ENCODE measurements around the gene FSIP1. TPM values are rescaled to one million over a fixed set of nuclear protein-coding genes. Genes with fewer than 3 reads are reported as not detected.

Gene FSIP1
- total and polyA plus RNA-seq, 5 donors, result 0.16 to 0.53 (median 0.34) TPM

- WGBS, result 50% methylated on average over 4 of the region's 4 CpGs
Measured at GRCh38 chr15:39784125-39784524, 1.5 kb upstream of the FSIP1 start.

DNA sequence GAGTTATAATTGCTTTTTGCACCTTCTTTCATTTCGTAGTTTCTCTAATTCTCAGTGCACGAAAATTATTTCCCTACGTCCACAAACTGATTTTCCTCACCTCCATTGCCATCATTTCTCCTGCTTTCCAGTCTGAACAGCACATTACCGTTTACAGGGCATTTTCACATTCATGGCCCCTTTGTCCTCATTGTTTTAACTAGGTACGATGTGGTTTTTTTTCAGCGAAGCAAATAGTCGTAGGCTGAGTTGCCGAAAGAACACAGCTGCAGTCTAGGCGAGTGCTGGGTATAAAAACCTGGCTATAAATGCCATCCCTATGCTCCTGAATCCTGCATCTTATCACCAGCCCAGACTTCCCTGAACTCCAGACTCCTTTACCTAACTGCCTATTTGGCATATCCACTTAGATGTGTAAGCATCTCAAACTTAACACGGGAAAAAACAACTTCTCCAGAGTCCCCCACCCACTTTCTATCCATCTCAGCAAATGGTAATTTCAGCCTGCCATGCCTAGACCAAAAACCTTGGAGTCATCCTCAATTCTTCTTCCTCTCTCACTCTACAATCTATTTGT lies 691 bp upstream of the FSIP1 start:
- intact Hi-C loops (cut with DNase I), result loop anchor here in 1 of 4 donors (10.0 kb wide), 1 partner anchor 151 kb away; the partner anchor contains the start of gene EIF2AK4
- WGBS, result 2% methylated on average over 10 of the region's 10 CpGs

More at GRCh38 chr15:39784125-39784524, 1.5 kb upstream of the FSIP1 start:
- Histone ChIP-seq H3K4me3 (ENCODE audit: low read length) (no peak overlapping the region), H3K4me1 (ENCODE audit: control insufficient read depth, insufficient read depth, low read length) (peaks cover 4% of the 10 kb centered on the region), H3K9me3 (ENCODE audit: control insufficient read depth, low read length) (no peaks in the 10 kb centered on the region), H3K27me3 (ENCODE audit: control insufficient read depth, insufficient read depth) (no peaks in the 10 kb centered on the region), H3K27ac (ENCODE audit: low read length) (no peak overlapping the region)
- ATAC-seq, result no peak
- DNase-seq, result no peak
- intact Hi-C loops (cut with DNase I), result loop anchor here in 1 of 4 donors (10.0 kb wide), 1 partner anchor 151 kb away; the partner anchor contains the start of gene EIF2AK4

DNA sequence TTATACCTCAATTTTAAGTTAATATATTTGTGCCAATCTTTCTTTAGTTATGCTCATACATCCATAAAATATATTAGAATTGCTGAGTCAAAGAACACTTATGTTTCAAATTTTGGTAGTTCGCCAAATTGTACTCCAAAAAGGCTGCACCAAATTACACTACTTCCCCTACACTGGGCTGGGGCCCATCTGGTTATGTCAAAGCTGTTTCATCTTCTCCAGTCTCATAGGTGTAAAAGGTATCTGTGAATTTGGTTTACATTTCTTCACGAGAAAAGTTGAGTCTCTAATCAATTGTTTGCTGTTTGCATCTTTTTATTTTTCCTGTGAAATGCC lies 706 bp downstream of the FSIP1 start:
- no peak for DNase-seq
- 71% methylated on average over 2 of the region's 2 CpGs for WGBS
- H3K4me1 ChIP-seq (ENCODE audit: control insufficient read depth, insufficient read depth, low read length), result peaks cover 4% of the 10 kb centered on the region
- H3K4me3 ChIP-seq (ENCODE audit: low read length), result peak overlapping the region; percentile 71
- no peaks in the 10 kb centered on the region for H3K9me3 ChIP-seq (ENCODE audit: control insufficient read depth, low read length)
- intact Hi-C loops (cut with DNase I), result loop anchor here in 1 of 4 donors (10.0 kb wide), 1 partner anchor 153 kb away; the partner anchor contains the start of gene EIF2AK4
- no peak for ATAC-seq
- no peaks in the 10 kb centered on the region for H3K27me3 ChIP-seq (ENCODE audit: control insufficient read depth, insufficient read depth)
- H3K27ac ChIP-seq (ENCODE audit: low read length), result no peak overlapping the region

More for the DNA sequence above, 691 bp upstream of the FSIP1 start:
- no peaks in the 10 kb centered on the region for H3K9me3 ChIP-seq (ENCODE audit: control insufficient read depth, low read length)
- peak overlapping the region; percentile 49 for H3K27ac ChIP-seq (ENCODE audit: low read length)
- H3K27me3 ChIP-seq (ENCODE audit: control insufficient read depth, insufficient read depth), result no peaks in the 10 kb centered on the region
- no peak for ATAC-seq
- peak overlapping the region; percentile 71 for H3K4me3 ChIP-seq (ENCODE audit: low read length)
- no peak for DNase-seq
- H3K4me1 ChIP-seq (ENCODE audit: control insufficient read depth, insufficient read depth, low read length), result peaks cover 4% of the 10 kb centered on the region

GRCh38 chr15:39781147-39781966 lies 1.3 kb downstream of the FSIP1 start:
- Histone ChIP-seq H3K27me3 (ENCODE audit: control insufficient read depth, insufficient read depth) (no peaks in the 10 kb centered on the region), H3K9me3 (ENCODE audit: control insufficient read depth, low read length) (no peaks in the 10 kb centered on the region), H3K4me1 (ENCODE audit: control insufficient read depth, insufficient read depth, low read length) (peaks cover 4% of the 10 kb centered on the region), H3K27ac (ENCODE audit: low read length) (no peak overlapping the region), H3K4me3 (ENCODE audit: low read length) (no peak overlapping the region)
- ATAC-seq (no peak), DNase-seq (no peak)
- intact Hi-C loops (cut with DNase I), result loop anchor here in 1 of 4 donors (10.0 kb wide), 1 partner anchor 153 kb away; the partner anchor contains the start of gene EIF2AK4
- WGBS, result 85% methylated on average over 4 of the region's 4 CpGs

- WGBS, result 66% methylated on average over 3 of the region's 3 CpGs
- Histone ChIP-seq H3K4me1 (ENCODE audit: control insufficient read depth, insufficient read depth, low read length) (no peaks in the 10 kb centered on the region), H3K27me3 (ENCODE audit: control insufficient read depth, insufficient read depth) (no peaks in the 10 kb centered on the region), H3K9me3 (ENCODE audit: control insufficient read depth, low read length) (no peaks in the 10 kb centered on the region), H3K4me3 (ENCODE audit: low read length) (no peak overlapping the region), H3K27ac (ENCODE audit: low read length) (no peak overlapping the region)
- ATAC-seq, result no peak
- no peak for DNase-seq
- intact Hi-C loops (cut with DNase I), result no loop called here
Measured at GRCh38 chr15:39778021-39778420, 4.6 kb downstream of the FSIP1 start.

- Histone ChIP-seq H3K4me3 (ENCODE audit: low read length) (no peak overlapping the region), H3K4me1 (ENCODE audit: control insufficient read depth, insufficient read depth, low read length) (no peaks in the 10 kb centered on the region), H3K27ac (ENCODE audit: low read length) (no peak overlapping the region), H3K27me3 (ENCODE audit: control insufficient read depth, insufficient read depth) (no peaks in the 10 kb centered on the region), H3K9me3 (ENCODE audit: control insufficient read depth, low read length) (no peaks in the 10 kb centered on the region)
- ATAC-seq, result no peak
- intact Hi-C loops (cut with DNase I), result no loop called here
- 84% methylated on average over 4 of the region's 4 CpGs for WGBS
- DNase-seq, result no peak
Measured at GRCh38 chr15:39777496-39777895, 5.1 kb downstream of the FSIP1 start.

DNA sequence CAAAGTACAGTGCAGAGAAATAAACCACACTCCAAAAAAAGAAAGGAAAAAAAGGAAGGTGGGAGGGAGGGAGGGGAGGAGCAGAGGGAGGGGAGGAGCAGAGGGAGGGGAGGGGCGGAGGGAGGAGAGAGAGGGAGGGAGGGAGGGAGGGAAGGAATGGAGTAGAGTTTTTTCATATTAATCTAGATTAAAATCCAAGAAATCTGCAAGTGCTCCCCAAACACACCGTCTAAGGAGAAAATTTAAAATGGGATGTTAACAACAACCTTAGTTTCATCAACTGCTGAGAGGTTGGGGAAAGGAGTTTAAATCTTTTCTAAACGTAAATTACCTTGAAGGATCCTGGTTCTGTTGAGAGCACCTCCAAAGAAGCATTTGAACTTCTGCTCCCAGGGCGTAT lies 6.6 kb downstream of the FSIP1 start:
- Histone ChIP-seq H3K27ac (ENCODE audit: low read length) (no peak overlapping the region), H3K4me3 (ENCODE audit: low read length) (no peak overlapping the region), H3K9me3 (ENCODE audit: control insufficient read depth, low read length) (no peaks in the 10 kb centered on the region), H3K27me3 (ENCODE audit: control insufficient read depth, insufficient read depth) (no peaks in the 10 kb centered on the region), H3K4me1 (ENCODE audit: control insufficient read depth, insufficient read depth, low read length) (no peaks in the 10 kb centered on the region)
- ATAC-seq (no peak), DNase-seq (no peak)
- 82% methylated on average over 4 of the region's 4 CpGs for WGBS
- intact Hi-C loops (cut with DNase I), result no loop called here

DNA sequence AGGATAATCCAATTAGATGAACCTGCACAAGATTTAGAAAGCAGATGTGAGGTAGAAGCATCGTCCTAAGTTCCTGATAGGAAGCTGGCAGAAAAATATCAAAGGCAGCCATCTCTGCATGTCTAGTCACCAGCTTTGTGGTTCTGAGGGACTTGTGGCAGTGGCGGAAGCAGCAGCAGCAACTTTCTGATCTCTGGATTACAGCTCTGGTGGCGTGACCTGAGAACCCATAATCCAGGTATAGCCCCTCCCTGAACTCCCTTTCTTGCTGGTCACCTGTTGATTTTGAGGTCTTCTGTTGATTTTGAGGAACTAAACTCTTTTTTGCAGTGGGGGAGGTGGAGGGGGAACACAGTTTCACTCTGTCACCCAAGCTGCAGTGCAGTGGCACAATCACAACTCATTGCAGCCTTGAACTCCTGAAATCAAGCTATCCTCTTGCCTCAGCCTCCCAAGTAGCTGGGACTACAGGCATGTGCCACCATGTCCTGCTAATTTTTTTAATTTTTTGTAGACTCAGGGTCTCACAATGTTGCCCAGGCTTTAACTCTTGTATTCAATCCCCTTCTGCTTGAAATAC lies 7.9 kb downstream of the FSIP1 start:
- intact Hi-C loops (cut with DNase I), result no loop called here

DNA sequence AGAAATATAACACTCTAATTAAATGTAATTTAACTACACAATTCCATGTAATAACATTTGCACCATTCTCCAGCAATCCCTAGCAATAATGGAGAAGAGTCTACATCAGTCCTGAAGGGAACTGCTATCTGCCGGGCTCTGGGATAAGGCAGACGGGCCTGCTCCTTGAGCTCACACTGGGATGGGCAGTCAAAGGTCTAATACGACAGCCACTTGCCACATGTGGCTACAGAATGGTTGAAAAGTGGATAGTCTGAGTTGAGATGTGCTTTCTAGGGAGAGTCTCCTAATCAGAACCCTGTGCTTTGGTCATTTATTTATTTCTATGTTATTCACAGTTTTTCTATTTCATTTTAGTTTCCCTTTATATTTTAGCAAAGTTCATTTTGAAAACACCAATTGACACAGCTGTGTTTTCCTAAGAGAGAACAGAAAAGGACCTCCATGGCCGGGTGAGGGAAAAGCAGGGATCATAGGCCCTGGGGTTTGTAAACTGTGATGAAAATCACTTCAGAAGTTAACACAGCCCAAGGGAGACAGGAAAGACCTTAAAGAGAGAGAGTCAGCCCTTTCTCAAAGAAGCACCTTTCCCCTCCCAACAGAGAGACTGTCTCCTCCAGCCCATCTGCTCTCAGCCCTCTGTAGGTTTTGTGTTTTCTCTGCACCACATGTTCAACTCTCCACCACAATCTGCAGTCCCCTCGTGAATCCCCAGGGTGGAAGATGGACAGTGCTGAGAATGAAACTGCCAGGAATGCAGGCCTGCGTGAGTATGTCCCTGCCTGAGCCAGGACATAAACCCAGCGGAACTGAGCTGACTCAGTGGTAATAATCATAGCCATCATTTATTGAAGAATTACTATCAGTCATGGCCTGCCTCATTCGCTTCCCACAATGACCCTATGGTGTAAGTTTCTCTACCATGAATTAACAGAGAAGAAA lies 11.6 kb downstream of the FSIP1 start:
- 58% methylated on average over 8 of the region's 8 CpGs for WGBS
- Histone ChIP-seq H3K27me3 (ENCODE audit: control insufficient read depth, insufficient read depth) (no peaks in the 10 kb centered on the region), H3K4me1 (ENCODE audit: control insufficient read depth, insufficient read depth, low read length) (no peaks in the 10 kb centered on the region), H3K9me3 (ENCODE audit: control insufficient read depth, low read length) (no peaks in the 10 kb centered on the region), H3K27ac (ENCODE audit: low read length) (no peak overlapping the region), H3K4me3 (ENCODE audit: low read length) (no peak overlapping the region)
- peak; percentile 58 to 74 for ATAC-seq
- DNase-seq, result peak in 1 of 3 donors; percentile 20
- intact Hi-C loops (cut with DNase I), result no loop called here

More for the DNA sequence above, 7.9 kb downstream of the FSIP1 start:
- Histone ChIP-seq H3K27me3 (ENCODE audit: control insufficient read depth, insufficient read depth) (no peaks in the 10 kb centered on the region), H3K4me3 (ENCODE audit: low read length) (no peak overlapping the region), H3K27ac (ENCODE audit: low read length) (no peak overlapping the region), H3K4me1 (ENCODE audit: control insufficient read depth, insufficient read depth, low read length) (no peaks in the 10 kb centered on the region), H3K9me3 (ENCODE audit: control insufficient read depth, low read length) (no peaks in the 10 kb centered on the region)
- WGBS, result 87% methylated on average over 3 of the region's 3 CpGs
- ATAC-seq, result no peak
- DNase-seq, result no peak

DNA sequence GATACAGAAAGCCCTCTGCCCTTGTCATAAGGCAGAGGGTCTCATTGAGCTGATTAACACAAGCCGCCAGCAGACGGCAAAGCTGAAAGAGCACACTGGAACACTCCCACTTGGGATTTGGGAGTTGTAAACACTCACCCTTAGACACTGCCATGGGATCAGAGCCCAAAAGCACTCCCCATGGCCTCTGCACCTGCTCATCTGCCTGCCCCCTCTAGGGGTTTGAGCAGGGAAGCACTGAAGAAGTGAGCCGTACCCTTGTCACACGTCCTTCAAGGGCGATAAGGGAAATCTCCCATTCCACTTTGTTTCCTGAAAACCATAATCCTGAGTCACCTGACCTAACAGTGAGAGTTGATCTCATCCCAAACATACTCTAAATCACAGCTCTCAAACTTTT lies 14.7 kb downstream of the FSIP1 start:
- Histone ChIP-seq H3K4me3 (ENCODE audit: low read length) (no peak overlapping the region), H3K4me1 (ENCODE audit: control insufficient read depth, insufficient read depth, low read length) (no peaks in the 10 kb centered on the region), H3K9me3 (ENCODE audit: control insufficient read depth, low read length) (no peaks in the 10 kb centered on the region), H3K27ac (ENCODE audit: low read length) (no peak overlapping the region), H3K27me3 (ENCODE audit: control insufficient read depth, insufficient read depth) (no peaks in the 10 kb centered on the region)
- intact Hi-C loops (cut with DNase I), result loop anchor here in 1 of 4 donors (10.0 kb wide), 1 partner anchor 163 kb away; no protein-coding TSS in a partner anchor
- ATAC-seq, result no peak
- DNase-seq, result no peak
- 90% methylated on average over 5 of the region's 5 CpGs for WGBS

All from right cardiac atrium (tissue), 5 donors.